Measurements from ENCODE around the gene TTC7B. TPM values are rescaled to one million over a fixed set of nuclear protein-coding genes. Genes with fewer than 3 reads are reported as not detected.
"Not testable (repeated sequence)": the region's sequence is repeated elsewhere in the genome, so short reads cannot be mapped to it uniquely, and the experiment has no call there.

TTC7B gene
- total RNA-seq, 1 donor from 2014 or later = 55.5 TPM

DNA sequence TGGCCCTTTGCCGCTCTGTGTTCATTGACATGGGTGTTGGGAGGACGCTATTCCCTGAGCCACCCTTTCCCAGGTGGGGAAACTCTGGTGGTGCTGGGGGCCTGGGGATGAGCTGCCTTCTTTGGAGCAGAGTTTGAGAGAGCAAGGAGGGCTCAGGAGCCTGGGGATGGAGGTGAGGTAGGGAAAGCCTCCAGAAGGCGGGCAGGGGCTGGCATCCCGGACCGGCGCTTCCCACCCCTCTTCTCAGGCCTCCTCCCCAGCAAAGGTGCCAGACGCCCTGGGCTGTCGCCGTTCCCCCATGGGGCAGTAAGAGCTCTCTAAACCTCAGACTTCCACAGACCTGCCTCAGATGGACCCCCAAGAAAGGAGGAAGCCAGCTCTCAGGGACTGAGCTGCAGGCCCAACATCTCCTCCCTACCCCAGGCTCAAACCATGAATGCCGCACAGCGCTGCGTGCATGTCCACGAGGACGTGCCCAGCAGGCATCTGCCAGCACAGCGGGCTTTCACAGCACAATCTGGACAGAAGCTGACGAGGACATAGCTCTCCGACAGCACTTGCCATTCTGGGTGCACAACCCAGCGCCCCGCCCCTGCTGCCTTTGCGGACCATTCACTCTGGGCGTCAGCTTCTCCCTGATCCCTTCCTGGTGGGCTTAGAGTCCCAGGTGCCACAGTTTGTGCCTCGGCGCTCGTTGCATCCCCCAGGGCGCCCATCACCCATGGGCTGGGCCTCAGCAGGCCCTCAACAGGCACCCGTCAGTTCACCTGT, 14.9 kb upstream of the TTC7B start:
- DNase-seq = no peak
- H3K36me3 ChIP-seq = no peaks in the 10 kb centered on the region

DNA sequence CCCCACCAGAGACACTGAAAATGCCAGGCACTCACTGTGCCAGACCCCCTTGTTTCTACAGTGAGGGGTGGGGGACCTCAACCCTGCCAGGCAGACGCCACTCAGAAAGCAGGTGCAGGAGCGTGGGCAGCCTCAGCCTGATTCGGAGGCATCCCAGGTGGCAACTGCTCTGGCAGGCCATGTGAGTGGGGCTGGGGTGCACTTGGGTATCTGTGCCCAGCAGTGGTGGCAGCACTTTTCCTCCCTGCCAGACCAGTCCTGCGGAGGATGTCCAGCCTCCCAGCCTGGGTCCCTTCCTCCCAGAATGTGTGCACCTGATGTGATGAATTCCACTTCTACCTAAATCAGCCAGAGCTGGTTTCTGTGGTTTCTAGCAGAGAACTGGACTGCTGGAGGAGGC, 13.4 kb upstream of the TTC7B start:
- intact Hi-C loops (cut with micrococcal nuclease) = no loop called here
- Histone ChIP-seq H3K27ac (replicated peaks) (no peak overlapping the region), H3K9me3 (replicated peaks) (peaks cover under 1% of the 10 kb centered on the region), H3K4me3 (no peak overlapping the region), H3K36me3 (no peaks in the 10 kb centered on the region), H3K4me1 (peaks cover 15% of the 10 kb centered on the region), H3K27me3 (ENCODE audit: low read depth) (no peaks in the 10 kb centered on the region)
- no peak for DNase-seq
- TF ChIP-seq, protein P1, sequence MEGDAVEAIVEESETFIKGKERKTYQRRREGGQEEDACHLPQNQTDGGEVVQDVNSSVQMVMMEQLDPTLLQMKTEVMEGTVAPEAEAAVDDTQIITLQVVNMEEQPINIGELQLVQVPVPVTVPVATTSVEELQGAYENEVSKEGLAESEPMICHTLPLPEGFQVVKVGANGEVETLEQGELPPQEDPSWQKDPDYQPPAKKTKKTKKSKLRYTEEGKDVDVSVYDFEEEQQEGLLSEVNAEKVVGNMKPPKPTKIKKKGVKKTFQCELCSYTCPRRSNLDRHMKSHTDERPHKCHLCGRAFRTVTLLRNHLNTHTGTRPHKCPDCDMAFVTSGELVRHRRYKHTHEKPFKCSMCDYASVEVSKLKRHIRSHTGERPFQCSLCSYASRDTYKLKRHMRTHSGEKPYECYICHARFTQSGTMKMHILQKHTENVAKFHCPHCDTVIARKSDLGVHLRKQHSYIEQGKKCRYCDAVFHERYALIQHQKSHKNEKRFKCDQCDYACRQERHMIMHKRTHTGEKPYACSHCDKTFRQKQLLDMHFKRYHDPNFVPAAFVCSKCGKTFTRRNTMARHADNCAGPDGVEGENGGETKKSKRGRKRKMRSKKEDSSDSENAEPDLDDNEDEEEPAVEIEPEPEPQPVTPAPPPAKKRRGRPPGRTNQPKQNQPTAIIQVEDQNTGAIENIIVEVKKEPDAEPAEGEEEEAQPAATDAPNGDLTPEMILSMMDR (IDR thresholded peaks at IDR 0.05; ENCODE audit: borderline replicate concordance) = no peak

More for the DNA sequence above, 14.9 kb upstream of the TTC7B start:
- intact Hi-C loops (cut with micrococcal nuclease) = no loop called here
- Histone ChIP-seq H3K9me3 (replicated peaks) (no peaks in the 10 kb centered on the region), H3K27me3 (ENCODE audit: low read depth) (no peaks in the 10 kb centered on the region), H3K4me3 (no peak overlapping the region), H3K27ac (replicated peaks) (no peak overlapping the region), H3K4me1 (peaks cover 15% of the 10 kb centered on the region)
- TF ChIP-seq, protein P1 (IDR thresholded peaks at IDR 0.05; ENCODE audit: borderline replicate concordance) = no peak

- peak overlapping the region; percentile 61 for H3K4me3 ChIP-seq
- H3K4me1 ChIP-seq = peaks cover 15% of the 10 kb centered on the region
- no peak for DNase-seq
- no peaks in the 10 kb centered on the region for H3K36me3 ChIP-seq
- TF ChIP-seq, protein P1 (IDR thresholded peaks at IDR 0.05; ENCODE audit: borderline replicate concordance) = no peak
- no peaks in the 10 kb centered on the region for H3K27me3 ChIP-seq (ENCODE audit: low read depth)
- peaks cover 8% of the 10 kb centered on the region for H3K9me3 ChIP-seq (replicated peaks)
- peak overlapping the region; percentile 79 for H3K27ac ChIP-seq (replicated peaks)
- intact Hi-C loops (cut with micrococcal nuclease) = no loop called here
These were observed 12.6 kb upstream of the TTC7B start for GRCh38 chr14:90828642-90829487.

DNA sequence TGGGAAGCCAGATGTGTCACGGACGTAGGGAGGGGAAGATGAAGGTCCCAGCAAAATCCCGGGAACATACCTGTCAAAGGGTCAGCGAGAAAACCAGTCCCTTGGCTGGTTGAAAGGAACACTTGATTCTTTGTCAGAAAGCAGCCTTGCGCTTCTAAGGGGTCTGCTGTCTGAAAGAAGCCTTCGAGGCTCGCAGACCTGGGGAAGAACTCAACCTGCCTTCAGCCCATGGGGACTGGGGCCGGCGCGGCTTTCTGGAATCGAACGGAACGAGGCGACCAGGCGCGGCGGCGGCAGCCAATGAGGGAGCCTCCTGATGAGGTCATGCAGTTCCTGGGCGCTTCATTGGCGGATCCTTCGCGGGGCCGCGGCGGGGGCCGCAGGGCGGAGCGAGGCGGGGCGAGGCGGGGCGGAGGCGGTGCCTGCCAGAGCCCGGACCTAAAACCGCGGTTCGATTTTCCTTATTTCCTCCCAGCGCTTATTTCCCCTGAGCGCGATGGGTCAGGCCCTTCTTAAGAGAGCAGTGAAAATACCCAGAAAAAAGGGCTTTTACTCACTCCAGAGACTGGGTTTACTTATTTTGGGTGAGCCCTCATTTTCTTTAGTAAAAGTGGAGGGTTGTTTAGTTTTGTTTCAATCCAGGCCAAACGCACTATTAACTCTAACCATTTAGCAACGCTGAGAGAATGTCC, 11.8 kb upstream of the TTC7B start:
- peak; percentile 95 for DNase-seq
- peaks cover 16% of the 10 kb centered on the region for H3K9me3 ChIP-seq (replicated peaks)
- H3K4me3 ChIP-seq = peak overlapping the region; percentile 61
- H3K36me3 ChIP-seq = no peaks in the 10 kb centered on the region
- TF ChIP-seq, protein P1 (IDR thresholded peaks at IDR 0.05; ENCODE audit: borderline replicate concordance) = no peak
- H3K27me3 ChIP-seq (ENCODE audit: low read depth) = no peaks in the 10 kb centered on the region
- intact Hi-C loops (cut with micrococcal nuclease) = no loop called here
- peaks cover 15% of the 10 kb centered on the region for H3K4me1 ChIP-seq
- H3K27ac ChIP-seq (replicated peaks) = peak overlapping the region; percentile 79

- H3K27ac ChIP-seq (replicated peaks); H3K4me1 ChIP-seq; DNase-seq; H3K36me3 ChIP-seq; intact Hi-C loops (cut with micrococcal nuclease); H3K27me3 ChIP-seq (ENCODE audit: low read depth); H3K4me3 ChIP-seq: not testable (repeated sequence)
- H3K9me3 ChIP-seq (replicated peaks) = peaks cover 23% of the 10 kb centered on the region
These were observed 7.3 kb upstream of the TTC7B start for GRCh38 chr14:90823542-90823941.

Measured in left ventricle myocardium inferior (tissue), 1 donor.